Activated CD8-positive, alpha-beta memory T cell treated with anti-CD3 and anti-CD28 coated beads, Interleukin-2, amount 50 U/mL, for 1 hour (primary cell): ENCODE measurements around the gene SLC15A4.
"Not testable (repeated sequence)": the region's sequence is repeated elsewhere in the genome, so short reads cannot be mapped to it uniquely, and the experiment has no call there.

Source experiments
- DNase-seq: peaks from one replicate; pipeline ENCODE4 v3.0.0-alpha.2; 2020; ENCODE audit errors: extremely low read depth

Gene SLC15A4

DNA sequence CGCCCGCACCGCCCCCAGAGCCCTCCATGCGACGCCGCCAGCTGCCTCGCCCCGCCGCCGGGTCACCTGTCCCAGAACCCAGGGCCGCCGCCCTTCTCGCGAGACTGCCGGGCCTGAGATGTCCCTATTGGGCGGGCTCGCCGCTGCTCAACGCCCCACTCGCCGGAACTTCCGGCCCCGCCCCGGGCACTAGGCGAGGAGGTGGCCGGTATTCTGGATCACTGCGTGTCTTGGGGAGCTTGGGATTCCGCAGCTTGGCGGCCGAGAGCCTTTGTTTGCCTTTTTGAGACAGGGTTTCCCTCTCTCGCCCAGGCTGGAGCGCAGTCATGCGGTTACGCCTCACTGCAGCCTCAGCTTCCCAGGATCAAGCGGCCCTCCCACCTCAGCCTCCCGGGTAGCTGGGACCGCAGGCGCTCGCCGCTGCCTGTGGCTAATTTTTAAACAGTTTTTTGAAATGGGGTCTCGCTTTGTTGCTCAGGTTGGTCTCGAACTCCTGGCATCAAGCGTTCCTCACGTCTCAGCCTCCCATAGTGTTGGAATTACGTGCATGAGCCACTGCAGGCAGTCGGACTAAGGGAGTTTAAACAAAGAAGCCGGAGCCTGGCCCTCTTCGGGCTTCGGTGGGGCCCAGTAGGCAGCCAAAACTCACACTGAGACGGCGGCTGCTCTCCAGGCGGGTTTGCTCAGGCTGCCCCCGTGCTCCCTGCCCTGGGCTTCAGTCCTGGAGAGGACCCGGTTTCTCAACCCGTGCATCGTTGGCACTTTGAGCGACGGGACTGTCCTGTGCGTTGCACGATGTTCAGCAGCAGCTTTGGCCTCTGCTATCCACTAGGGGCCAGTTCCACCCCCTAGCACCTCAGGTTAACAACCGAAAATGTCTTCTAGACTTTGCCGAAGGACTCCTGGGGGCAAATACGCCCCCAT is at the start of gene SLC15A4:
TSS of gene SLC15A4 (minus strand) at position 43 of the 924 bp plus-strand sequence. CDS start at position 28, 15 bp downstream.
- peak; percentile 80 for DNase-seq

DNA sequence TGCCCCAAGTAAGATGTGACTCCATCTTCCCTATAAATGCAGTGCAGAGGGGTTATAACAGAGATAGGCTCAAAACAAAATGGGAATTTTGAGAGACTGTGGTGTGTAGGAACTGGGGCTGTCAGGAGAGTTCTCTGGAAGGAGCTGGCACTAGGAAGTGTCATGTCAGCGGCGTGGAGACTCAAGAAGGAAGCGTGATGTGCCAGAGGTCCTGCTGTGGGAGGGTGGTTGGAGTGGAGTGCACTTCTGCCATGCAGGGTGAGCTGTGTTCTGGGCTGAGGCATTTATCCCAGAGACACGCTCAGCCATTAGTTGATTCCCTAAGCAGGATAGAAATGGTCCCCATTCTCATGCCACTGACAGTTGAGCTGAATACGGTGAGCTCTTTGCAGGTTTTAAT is 48.5 kb upstream of the SLC15A4 start:
- DNase-seq: no peak

DNA sequence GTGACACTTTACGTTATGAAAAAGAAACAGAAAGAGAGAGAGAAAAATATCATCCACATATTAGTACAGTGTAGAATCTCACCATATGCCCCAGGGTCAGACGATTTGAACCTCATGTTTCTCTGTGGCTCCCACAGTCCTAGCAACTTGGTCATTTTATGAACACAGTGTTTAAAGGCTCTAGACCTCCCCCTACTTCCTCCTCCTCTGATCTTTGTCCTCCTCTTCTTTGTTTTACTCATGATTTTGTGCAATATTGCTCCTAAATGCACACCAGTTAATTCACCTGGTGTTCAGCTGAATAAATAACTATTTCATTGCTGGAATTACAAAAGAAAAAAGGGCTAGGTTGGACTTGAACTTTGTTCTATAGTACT is 47.7 kb upstream of the SLC15A4 start:
- DNase-seq: no peak

DNA sequence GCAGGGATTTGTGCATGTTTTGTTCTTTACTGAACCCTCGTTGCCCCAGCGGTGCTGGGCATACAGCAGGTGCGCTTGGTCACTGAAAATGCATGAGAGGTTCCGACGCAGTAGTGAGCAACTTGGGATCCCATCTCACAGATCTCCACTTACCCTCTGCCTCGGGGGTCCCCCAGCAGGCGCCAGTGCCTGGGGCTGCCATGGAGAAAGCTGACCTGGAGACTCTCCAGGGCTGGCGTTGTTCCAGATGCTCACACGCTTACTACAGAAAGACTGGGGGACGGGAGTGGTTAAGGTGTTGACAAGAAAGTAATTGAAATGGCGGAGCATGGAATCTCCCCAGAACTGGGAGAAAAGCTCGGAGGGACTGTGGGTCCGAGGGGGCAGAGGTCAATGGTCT is 43.7 kb upstream of the SLC15A4 start:
- DNase-seq: no peak

DNA sequence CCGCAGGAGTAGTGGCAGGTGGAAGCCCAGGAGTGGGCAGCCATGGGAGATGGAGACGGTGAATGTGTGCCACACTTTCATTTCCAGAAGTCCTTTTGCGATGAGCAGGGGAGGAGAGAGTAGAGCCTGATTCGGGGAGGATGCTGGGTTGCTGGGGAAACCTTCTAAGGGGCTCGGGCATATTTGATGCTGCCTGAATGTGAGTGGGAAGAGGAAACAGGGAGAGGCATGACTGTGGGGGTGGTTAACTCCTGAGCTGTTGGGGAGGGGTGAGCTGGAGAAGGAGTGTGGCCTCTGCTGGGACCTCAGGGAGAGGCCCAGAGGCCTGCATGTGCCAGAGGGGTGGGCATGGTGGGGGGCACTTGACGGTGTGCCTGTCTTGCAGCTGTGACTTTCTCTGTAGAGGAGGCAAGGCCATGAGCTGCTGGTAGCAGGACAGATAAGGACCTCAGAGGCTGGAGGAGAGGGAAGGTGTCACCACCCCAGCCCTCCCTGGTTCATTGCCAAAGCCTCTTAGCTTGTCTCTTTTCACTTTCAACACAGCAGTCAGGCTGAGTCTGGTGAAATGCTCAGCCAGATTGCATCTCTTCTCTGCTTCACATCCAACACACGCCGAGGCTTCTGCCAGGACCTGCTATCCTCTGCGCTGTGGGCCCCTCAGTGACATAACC is 40.9 kb upstream of the SLC15A4 start:
- DNase-seq: no peak

DNA sequence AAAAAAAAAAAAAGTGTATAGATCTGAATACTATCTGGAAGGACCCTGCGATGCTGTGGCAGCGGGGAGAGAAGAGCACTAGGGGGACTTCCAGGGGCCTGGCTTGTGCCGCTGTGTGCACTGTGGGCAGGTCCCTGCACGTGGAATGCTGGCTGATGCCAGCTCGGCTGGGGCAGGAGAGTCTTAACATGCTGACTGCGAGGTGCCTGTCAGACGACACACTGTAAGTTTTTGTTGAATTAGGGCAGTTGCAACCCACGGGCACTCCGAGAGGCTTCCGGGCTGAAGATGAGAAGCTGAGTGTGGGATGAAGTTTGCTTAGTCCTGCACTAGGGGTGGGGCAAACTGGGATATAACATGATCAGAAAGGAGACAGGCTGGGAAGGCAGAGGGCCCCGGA is 40.2 kb upstream of the SLC15A4 start:
- no peak for DNase-seq

DNA sequence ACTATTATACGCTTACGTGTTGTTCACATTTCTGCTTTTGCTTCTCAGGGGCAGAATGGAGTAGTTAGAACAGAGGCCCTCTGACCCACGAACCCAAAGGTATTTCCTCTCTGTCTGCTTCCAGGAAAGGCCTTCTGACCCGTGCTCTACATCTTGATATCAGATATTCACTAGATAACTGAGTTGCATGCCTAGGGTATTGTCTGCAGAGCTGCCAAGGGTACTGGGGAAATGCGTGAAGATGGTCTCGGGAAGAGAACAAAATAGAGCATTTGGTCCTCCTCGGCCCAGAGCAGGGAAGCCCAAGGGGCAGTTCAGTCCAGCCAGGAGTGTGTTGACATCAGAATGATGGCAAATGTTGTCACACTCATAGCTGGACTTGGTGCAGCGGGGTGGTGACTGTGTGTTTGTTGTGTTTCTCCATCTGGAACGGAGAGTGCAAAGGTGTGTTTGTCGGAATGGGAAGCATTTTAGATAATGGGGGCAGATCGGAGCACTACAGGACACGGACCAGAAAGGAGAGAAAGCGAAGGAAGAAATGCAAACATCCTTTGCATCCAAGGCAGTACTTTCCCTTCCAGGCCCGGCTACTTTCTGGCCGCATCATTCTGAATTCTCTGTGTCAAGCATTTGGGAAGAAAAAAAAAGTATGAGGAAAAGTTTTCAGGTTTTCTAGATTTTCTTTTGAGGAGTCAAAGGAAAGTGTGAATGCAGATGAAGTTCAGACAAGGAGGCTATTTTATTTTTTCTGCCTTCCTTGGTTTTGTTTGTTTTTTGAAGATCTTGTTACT is 37.7 kb upstream of the SLC15A4 start:
- no peak for DNase-seq

DNA sequence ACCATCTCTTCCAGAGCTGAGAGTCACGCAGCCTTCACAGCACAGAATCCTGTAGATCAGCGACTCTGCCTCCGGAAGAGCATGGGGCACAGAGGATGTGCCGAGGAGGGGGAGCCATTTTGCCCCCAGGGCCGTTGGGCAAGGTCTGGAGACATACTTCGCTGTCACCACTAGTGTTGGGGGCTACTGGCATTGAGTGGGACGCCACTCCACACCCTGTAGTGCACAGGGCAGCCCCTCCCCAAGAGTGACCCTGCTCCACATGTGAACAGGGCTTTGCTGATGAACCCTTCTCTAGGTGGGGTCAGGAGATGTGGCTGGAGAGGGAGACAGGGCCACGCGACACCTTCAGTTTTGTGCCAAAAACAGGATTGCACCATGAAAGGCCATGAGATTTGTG is 35.6 kb upstream of the SLC15A4 start:
- DNase-seq: no peak

DNA sequence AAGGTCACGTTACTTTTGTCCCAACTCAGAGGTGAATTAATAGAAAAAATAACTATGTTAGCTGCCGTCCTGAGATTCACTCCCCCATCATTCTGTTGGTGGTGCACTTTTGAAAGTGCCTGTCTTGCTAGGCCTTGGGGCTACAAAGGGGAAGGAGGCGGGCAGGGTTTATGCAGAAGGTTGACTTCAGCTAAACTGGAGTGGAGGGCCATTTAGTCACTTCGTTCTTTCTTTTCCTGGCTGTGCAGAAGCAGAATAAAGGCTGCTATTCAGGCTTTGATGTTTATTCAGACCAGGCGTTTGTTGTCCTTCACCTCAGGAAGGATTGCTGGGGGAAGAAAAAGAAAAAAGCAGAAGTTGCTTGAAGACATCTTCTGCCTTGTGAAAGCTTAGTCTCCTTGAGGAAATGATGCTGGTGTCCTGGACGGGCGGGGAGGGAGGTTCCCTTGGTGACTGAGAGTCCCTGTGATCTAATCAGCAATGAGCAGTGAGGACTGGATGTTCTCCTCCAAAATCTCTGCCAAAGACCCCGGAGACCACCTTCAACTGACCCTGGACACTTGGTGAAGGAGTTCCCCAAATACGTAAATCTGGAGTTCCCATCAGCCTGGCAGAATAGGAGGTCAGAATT is 33.5 kb upstream of the SLC15A4 start:
- no peak for DNase-seq

DNA sequence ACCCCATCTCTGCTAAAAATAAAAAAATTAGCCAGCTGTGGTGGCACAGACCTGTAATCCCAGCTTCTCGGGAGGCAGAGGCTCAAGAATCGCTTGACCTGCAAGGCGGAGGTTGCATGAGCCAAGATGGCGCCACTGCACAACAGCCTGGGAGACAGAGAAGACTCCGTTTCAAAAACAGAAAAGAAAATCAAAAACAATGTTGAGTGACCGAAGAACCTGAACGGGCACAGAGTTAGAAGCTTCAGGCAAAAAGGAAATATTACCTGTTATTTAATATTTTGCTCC is 33.0 kb upstream of the SLC15A4 start:
- no peak for DNase-seq

DNA sequence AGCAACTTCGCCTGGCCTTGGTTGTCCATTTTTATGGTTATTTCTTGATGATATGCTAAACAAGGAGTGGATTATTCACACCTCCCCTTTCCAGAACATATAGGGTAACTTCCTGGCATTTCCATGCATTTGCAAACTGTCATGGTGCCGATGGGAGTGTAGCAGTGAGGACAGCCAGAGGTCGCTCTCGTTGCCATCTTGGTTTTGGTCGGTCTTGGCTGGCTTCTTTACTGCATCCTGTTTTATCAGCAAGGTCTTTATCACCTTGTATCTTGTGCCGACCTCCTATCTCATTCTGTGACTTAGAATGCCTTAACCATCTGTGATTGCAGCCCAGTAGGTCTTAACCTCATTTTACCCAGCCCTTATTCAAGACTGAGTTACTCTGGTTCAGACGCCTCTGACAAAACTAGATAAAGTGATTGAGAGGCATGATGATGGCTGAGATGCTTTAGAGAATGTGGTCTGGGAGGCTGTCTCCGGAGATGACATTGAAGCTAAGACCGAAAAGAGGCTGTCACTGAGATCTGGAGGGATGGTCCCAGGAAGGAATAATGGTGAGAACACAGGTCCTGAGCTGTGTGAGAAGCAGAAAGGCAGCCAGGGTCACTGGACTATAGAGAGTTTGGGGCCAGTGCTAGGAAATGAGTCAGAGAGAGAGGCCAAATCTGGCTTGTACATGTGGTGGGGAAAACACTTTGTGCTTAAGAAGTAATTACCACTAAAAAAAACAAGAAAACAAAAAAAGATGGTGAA is 32.5 kb upstream of the SLC15A4 start:
- DNase-seq: no peak

DNA sequence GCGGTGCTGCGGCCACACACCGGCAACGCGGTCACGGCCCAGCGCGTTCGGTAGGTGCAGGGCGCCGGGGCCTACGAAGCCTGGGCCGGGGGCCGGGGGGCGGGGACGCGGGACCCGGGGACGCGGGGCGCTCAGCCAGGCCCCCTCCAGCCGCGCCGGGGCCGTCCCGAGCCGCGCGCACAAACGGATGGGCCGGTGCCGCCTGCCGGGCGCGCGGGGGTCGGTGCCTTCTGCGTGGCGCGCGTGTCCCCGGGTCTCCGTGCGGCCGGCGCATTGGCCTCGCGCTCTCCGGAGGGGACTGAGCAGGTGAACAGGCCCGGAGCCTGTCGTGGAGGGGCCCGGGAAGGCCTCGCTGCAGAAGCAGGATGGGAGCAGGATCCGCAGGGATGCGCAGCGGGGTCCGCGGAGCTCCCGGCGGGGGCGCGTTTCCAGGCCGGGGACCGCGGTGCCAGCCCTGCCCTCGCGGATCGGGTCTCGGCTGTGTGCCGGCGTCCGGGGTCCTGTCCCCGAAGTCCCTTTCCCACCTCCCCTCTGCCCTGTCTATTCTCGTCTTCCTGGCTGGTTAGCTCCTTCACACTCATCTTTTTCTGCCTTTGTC is 29.9 kb upstream of the SLC15A4 start:
- no peak for DNase-seq

DNA sequence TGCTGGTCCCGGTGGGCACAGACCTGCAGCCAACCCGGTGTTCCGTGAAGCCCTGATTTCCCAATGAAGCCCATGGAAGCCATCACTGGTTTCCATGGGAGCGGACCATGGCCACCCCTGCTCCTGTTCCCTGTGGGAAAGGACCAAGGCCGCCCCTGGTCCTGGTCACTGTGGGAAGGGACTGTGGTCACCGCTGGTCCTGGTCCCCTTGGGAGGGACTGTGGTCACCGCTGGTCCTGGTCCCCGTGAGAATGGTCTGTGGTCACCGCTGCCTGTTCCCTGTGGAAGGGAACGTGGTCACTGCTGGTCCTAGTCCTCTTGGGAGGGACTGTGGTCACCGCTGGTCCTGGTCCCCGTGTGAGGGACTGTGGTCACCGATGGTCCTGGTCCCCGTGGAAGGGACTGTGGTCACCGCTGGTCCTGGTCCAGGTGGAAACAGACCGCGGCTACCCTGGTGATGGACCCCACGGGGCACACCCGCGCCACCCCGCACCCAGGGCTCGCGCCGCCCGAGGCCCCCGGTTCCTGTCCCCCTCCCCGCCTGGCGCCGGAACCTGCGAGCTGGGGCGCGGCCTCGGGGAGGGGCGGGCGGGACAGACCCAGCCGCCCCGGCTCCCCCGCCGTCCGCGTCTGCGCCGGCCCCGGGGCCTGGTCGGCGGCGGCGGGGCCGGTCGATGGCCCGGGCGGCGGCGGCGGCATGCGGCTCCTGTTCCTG is 29.3 kb upstream of the SLC15A4 start, which contains the start of gene GLT1D1:
TSS of gene GLT1D1 (plus strand) at position 594 of the 715 bp plus-strand sequence. CDS start at position 698, 104 bp downstream.
- no peak for DNase-seq

DNA sequence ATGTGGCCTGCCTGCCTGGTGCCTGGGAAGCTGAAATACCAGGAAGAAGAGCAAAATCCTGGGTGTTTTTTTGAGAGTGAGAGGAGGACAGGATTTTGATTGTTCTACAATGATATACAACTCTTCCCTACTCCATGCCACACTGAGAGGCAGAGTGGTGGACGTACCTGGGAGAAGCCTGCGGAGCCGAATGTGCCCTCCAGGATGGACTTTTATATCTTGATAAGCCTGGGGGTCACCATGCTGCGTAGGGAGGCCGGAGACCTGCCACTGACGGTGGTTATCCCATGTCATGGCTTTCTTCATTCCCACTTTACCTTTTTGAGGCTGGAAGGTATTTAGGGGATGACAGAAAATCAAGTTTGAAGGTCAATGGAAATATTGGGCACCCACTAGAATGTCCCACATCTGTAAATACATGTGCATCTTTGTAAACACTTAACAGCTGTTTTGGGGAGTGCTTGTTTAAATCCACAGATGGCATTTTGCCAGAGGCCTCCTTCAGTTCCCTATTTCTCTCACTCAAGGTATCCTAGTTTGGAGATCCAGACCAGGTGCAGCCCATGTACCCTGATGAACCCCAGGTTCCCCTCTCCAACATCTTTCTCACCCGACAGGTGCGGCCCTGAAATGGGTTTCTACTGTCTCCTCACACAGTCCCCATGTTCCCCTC is 28.4 kb upstream of the SLC15A4 start:
- DNase-seq: no peak

DNA sequence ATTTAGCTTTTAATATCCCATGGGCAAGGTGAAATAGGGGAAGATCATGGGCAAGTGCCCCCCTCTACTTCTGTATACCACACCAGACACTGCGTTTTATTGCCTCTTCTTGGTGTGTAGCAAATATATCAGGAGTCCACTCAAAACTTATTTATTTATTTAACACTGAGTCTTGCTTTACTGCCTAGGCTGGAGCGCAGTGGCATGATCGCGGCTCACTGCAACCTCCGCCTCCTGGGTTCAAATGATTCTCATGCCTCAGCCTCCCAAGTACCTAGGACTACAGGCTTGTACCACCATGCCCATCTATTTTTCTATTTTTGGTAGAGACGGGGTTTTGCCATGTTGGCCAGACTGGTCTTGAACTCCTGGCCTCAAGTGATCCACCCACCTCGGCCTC is 27.7 kb upstream of the SLC15A4 start:
- not testable (repeated sequence) for DNase-seq

DNA sequence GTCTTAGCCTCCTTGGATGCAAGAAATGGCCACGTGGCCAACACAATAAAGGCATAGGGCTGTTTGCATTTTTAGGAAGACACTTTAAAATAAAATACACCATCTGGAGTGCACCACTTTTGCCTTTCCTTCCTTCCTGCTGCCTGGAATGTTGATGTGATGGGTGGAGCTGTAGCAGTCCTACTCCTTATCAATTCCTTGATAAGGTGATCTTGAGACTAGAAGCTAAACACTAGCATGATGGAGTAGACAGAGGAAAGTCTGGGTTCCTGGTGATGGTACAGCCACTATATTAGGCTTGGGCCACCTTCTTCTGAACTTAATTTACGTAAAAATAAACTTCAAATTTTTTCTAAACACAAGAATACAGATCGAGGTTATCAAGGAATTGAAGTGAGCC is 26.6 kb upstream of the SLC15A4 start:
- DNase-seq: no peak

DNA sequence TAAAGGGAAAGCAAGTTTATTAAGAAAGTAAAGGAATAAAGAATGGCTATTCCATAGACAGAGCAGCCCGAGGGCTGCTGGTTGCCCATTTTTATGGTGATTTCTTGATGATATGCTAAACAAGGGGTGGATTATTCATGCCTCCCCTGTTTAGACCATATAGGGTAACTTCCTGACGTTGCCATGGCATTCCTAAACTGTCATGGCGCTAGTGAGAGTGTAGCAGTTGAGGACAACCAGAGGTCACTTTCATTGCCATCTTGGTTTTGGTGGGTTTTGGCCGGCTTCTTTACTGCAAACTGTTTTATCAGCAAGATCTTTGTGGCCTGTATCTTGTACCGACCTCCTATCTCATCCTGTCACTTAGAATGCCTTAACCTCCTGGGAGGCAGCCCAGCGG is 26.0 kb upstream of the SLC15A4 start:
- not testable (repeated sequence) for DNase-seq

DNA sequence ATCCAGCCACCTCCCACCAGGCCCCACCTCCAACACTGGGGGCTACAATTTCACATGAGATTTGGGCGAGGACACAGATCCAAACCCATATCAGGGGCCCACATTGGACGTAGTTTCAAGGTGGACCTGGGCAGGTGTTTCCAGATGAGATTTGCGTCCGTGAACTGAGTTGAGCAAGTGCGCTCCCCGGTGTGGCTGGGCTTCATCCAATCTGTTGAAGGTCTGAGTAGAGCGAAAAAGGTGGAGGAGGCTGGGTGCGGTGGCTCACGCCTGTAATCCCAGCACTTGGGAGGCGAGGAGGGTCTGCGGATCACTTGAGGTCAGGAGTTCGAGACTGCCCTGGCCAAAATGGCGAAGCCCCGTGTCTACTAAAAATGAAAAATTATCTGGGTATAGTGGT is 24.6 kb upstream of the SLC15A4 start:
- DNase-seq: no peak

DNA sequence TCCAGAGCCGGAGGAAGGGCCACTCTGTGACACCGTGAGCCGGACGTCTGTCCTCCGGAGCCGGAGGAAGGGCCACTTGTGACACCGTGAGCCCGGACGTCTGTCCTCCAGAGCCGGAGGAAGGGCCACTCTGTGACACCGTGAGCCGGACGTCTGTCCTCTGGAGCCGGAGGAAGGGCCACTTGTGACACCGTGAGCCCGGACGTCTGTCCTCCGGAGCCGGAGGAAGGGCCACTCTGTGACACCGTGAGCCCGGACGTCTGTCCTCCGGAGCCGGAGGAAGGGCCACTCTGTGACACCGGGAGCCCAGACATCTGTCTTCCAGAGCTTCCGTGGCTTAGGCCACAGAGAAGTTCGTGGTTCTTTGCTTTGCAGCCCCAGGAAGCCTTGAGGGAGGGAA is 22.9 kb upstream of the SLC15A4 start:
- DNase-seq: not testable (repeated sequence)
